Measurements from ENCODE around the gene SLC7A10. TPM values are rescaled to one million over a fixed set of nuclear protein-coding genes. Genes with fewer than 3 reads are reported as not detected.

Gene SLC7A10
- total RNA-seq, 2 experiments from 2014 or later, result not detected

DNA sequence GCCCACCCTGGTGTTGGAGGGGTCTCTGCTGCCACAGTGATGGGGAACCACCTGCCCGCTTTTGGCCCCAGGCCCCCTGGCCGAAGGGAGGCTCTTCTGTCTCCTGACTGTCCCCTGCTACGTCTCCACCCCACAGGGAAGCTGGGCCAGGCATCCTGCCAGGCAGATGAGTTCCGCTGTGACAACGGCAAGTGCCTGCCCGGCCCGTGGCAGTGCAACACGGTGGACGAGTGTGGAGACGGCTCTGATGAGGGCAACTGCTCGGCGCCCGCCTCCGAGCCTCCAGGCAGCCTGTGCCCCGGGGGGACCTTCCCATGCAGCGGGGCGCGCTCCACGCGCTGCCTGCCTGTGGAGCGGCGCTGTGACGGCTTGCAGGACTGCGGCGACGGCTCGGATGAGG, 20.5 kb downstream of the SLC7A10 start:
- H3K36me3 Mint-ChIP-seq (ENCODE audit: low read depth), result no peaks in the 10 kb centered on the region

DNA sequence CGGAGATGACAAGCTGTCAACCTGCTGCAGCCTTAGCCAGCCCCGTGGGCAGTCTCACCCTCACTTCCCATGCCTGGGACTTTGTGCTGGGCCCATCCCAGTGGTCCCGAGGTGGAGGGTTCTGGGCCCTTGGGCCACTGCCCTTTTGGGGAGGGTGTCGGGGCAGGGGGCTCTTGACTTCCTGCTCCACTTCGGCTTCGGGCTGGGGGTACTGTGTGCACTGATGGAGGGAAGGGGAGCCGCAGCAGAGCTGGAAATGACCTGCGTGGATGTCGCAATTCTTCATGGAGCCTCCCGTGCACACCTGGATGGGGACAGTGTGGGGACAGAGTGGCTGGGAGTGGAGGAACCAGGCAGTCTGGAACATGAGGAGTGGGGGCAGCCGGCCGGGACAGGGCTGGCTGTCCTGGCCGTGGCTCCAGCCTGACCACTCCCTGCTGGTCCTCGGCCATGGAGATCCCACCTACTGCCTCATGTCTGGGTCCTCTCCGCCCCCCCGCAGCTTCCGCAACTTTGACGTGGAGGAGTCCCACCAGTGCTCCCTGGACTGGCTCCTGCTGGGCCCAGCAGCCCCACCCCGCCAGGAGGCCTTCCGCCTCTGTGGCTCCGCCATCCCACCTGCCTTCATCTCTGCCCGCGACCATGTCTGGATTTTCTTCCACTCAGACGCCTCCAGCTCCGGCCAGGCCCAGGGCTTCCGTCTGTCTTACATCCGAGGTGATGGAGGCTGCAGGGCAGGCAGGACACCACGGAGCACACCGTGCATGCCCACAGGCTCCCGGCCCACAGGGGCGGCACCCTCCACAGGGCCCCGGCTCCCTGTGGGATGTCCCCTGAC, 21.3 kb downstream of the SLC7A10 start:
- TF ChIP-seq, protein P1, sequence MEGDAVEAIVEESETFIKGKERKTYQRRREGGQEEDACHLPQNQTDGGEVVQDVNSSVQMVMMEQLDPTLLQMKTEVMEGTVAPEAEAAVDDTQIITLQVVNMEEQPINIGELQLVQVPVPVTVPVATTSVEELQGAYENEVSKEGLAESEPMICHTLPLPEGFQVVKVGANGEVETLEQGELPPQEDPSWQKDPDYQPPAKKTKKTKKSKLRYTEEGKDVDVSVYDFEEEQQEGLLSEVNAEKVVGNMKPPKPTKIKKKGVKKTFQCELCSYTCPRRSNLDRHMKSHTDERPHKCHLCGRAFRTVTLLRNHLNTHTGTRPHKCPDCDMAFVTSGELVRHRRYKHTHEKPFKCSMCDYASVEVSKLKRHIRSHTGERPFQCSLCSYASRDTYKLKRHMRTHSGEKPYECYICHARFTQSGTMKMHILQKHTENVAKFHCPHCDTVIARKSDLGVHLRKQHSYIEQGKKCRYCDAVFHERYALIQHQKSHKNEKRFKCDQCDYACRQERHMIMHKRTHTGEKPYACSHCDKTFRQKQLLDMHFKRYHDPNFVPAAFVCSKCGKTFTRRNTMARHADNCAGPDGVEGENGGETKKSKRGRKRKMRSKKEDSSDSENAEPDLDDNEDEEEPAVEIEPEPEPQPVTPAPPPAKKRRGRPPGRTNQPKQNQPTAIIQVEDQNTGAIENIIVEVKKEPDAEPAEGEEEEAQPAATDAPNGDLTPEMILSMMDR (IDR thresholded peaks at IDR 0.05), result no peak
- H3K36me3 ChIP-seq (ENCODE audit: insufficient read depth, low read length), result no peaks in the 10 kb centered on the region
- intact Hi-C loops (cut with DNase I, micrococcal nuclease), result no loop called here
- ChIA-PET POLR2A (no interaction called here), CTCF (no interaction called here)
- H3K27me3 ChIP-seq (ENCODE audit: control insufficient read depth in 1 of 2, insufficient read depth in 2 of 2, low read length in 2 of 2), result no peaks in the 10 kb centered on the region
- no peaks in the 10 kb centered on the region for H3K9me3 Mint-ChIP-seq
- H3K36me3 Mint-ChIP-seq (ENCODE audit: low read depth), result no peaks in the 10 kb centered on the region
- H3K4me1 Mint-ChIP-seq (ENCODE audit: low read depth), result no peaks in the 10 kb centered on the region
- no peak overlapping the region for H3K4me3 Mint-ChIP-seq
- no peak for ATAC-seq (ENCODE audit: poor library complexity)
- no peak overlapping the region for H3K27ac ChIP-seq (ENCODE audit: low read depth in 1 of 2, low read length in 2 of 2)
- no peak for DNase-seq
- no peak overlapping the region for H3K27ac Mint-ChIP-seq
- no peak overlapping the region for H3K4me3 ChIP-seq (ENCODE audit: low read length)
- H3K4me1 ChIP-seq (ENCODE audit: insufficient read depth, low read length), result no peaks in the 10 kb centered on the region
- H3K9me3 ChIP-seq (ENCODE audit: control insufficient read depth in 1 of 2, insufficient read depth in 1 of 2, low read length in 2 of 2), result no peaks in the 10 kb centered on the region
- no peaks in the 10 kb centered on the region for H3K27me3 Mint-ChIP-seq

More for the DNA sequence above, 20.5 kb downstream of the SLC7A10 start:
- H3K27ac Mint-ChIP-seq, result no peak overlapping the region
- H3K27me3 Mint-ChIP-seq, result no peaks in the 10 kb centered on the region
- H3K9me3 ChIP-seq (ENCODE audit: control insufficient read depth in 1 of 2, insufficient read depth in 1 of 2, low read length in 2 of 2), result no peaks in the 10 kb centered on the region
- no peaks in the 10 kb centered on the region for H3K4me1 ChIP-seq (ENCODE audit: insufficient read depth, low read length)
- CTCF ChIA-PET, result no interaction called here
- H3K4me3 ChIP-seq (ENCODE audit: low read length), result no peak overlapping the region
- no peaks in the 10 kb centered on the region for H3K36me3 ChIP-seq (ENCODE audit: insufficient read depth, low read length)
- DNase-seq, result no peak
- no peaks in the 10 kb centered on the region for H3K27me3 ChIP-seq (ENCODE audit: control insufficient read depth in 1 of 2, insufficient read depth in 2 of 2, low read length in 2 of 2)
- intact Hi-C loops (cut with DNase I, micrococcal nuclease), result no loop called here
- no peak overlapping the region for H3K27ac ChIP-seq (ENCODE audit: low read depth in 1 of 2, low read length in 2 of 2)
- H3K9me3 Mint-ChIP-seq, result no peaks in the 10 kb centered on the region
- TF ChIP-seq, protein P1 (IDR thresholded peaks at IDR 0.05), result no peak
- no peaks in the 10 kb centered on the region for H3K4me1 Mint-ChIP-seq (ENCODE audit: low read depth)
- H3K4me3 Mint-ChIP-seq, result no peak overlapping the region
- POLR2A ChIA-PET, result no interaction called here
- ATAC-seq (ENCODE audit: poor library complexity), result no peak

DNA sequence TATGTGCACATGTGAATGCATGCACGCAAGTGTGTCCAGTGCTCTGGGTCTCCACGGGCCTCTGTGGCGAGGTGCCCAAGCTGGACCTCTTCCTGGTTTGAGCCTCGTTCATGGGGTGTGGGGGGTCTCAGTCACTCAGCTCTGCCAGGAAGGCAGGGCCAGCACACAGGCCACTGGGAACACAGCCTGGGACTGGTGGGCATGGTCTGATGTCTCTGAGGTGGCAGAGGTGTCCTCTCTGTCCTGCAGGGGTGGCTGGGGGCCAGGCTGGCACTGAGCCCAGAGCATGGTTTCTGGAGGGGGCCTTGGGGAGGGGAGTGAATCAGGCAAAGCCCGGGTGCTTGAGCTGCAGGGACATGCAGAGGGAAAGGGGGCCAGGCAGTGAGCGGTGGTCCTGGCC, 22.1 kb downstream of the SLC7A10 start:
- H3K27me3 Mint-ChIP-seq, result no peaks in the 10 kb centered on the region
- CTCF ChIA-PET, result no interaction called here
- no peaks in the 10 kb centered on the region for H3K36me3 Mint-ChIP-seq (ENCODE audit: low read depth)
- DNase-seq (no peak), ATAC-seq (ENCODE audit: poor library complexity) (no peak)
- TF ChIP-seq, protein P1 (IDR thresholded peaks at IDR 0.05), result no peak
- H3K4me3 ChIP-seq (ENCODE audit: low read length), result no peak overlapping the region
- no peaks in the 10 kb centered on the region for H3K36me3 ChIP-seq (ENCODE audit: insufficient read depth, low read length)
- H3K4me1 ChIP-seq (ENCODE audit: insufficient read depth, low read length), result no peaks in the 10 kb centered on the region
- H3K27ac Mint-ChIP-seq, result no peak overlapping the region
- no peaks in the 10 kb centered on the region for H3K9me3 Mint-ChIP-seq
- H3K9me3 ChIP-seq (ENCODE audit: control insufficient read depth in 1 of 2, insufficient read depth in 1 of 2, low read length in 2 of 2), result no peaks in the 10 kb centered on the region
- H3K27me3 ChIP-seq (ENCODE audit: control insufficient read depth in 1 of 2, insufficient read depth in 2 of 2, low read length in 2 of 2), result no peaks in the 10 kb centered on the region
- intact Hi-C loops (cut with DNase I, micrococcal nuclease), result no loop called here
- no peaks in the 10 kb centered on the region for H3K4me1 Mint-ChIP-seq (ENCODE audit: low read depth)
- no peak overlapping the region for H3K4me3 Mint-ChIP-seq
- POLR2A ChIA-PET, result no interaction called here
- no peak overlapping the region for H3K27ac ChIP-seq (ENCODE audit: low read depth in 1 of 2, low read length in 2 of 2)

Data from CD4-positive, alpha-beta T cell (primary cell).